NT2/D1 (cell line): Measurements from ENCODE around the gene LRRC8B.

Experiments used
- SUZ12 ChIP-seq: IDR thresholded peaks from 2 replicates; pipeline ENCODE4 v1.6.1; 2011; ENCODE audit not compliant: insufficient read length, insufficient read depth; ENCODE audit errors: extremely low read depth
- YY1 ChIP-seq: IDR thresholded peaks from 2 replicates; pipeline ENCODE4 v1.6.1; 2011; ENCODE audit not compliant: insufficient read length, insufficient read depth
- ZNF274 ChIP-seq: IDR thresholded peaks from 2 replicates; pipeline ENCODE4 v1.6.1; 2011; ENCODE audit warnings: mild to moderate bottlenecking, low read depth, low read length

- TF ChIP-seq SUZ12: no peak
- TF ChIP-seq YY1: no peak
- no peak for TF ChIP-seq ZNF274
Observed at GRCh38 chr1:89563957-89564604, 39.5 kb downstream of the LRRC8B start.
